Stimulated activated naive CD8-positive, alpha-beta T cell treated with anti-CD3 and anti-CD28 coated beads, Interleukin-15, Interleukin-2, amounts not matched to agents 100 ng/mL and 50 ng/mL, for 24 hours (primary cell): ENCODE data around the gene GLRB.

Experiments used
- H3K27ac Mint-ChIP-seq: one replicate; pipeline ENCODE4 v1.8.0; 2021; ENCODE audit warnings: mild to moderate bottlenecking, mixed read lengths
- H3K27me3 Mint-ChIP-seq: one replicate; pipeline ENCODE4 v1.8.0; 2021; ENCODE audit warnings: mixed read lengths
- H3K36me3 Mint-ChIP-seq: one replicate; pipeline ENCODE4 v1.8.0; 2021; ENCODE audit warnings: low read depth, mixed read lengths
- H3K4me1 Mint-ChIP-seq: one replicate; pipeline ENCODE4 v1.8.0; 2021; ENCODE audit warnings: low read depth, mixed read lengths
- H3K4me3 Mint-ChIP-seq: one replicate; pipeline ENCODE4 v1.8.0; 2021; ENCODE audit warnings: mild to moderate bottlenecking, mixed read lengths
- H3K9me3 Mint-ChIP-seq: one replicate; pipeline ENCODE4 v1.8.0; 2021; ENCODE audit warnings: mixed read lengths

The GLRB gene

GRCh38 chr4:157184300-157184699, 108.3 kb downstream of the GLRB start:
- no peak overlapping the region for H3K4me3 Mint-ChIP-seq
- no peaks in the 10 kb centered on the region for H3K27me3 Mint-ChIP-seq
- peaks cover 6% of the 10 kb centered on the region for H3K9me3 Mint-ChIP-seq
- no peaks in the 10 kb centered on the region for H3K4me1 Mint-ChIP-seq
- H3K27ac Mint-ChIP-seq: no peak overlapping the region
- H3K36me3 Mint-ChIP-seq: no peaks in the 10 kb centered on the region

- no peak overlapping the region for H3K27ac Mint-ChIP-seq
- no peaks in the 10 kb centered on the region for H3K27me3 Mint-ChIP-seq
- peaks cover 13% of the 10 kb centered on the region for H3K9me3 Mint-ChIP-seq
- H3K4me3 Mint-ChIP-seq: no peak overlapping the region
- no peaks in the 10 kb centered on the region for H3K36me3 Mint-ChIP-seq
- no peaks in the 10 kb centered on the region for H3K4me1 Mint-ChIP-seq
Measured at GRCh38 chr4:157185363-157185762, 109.4 kb downstream of the GLRB start.

GRCh38 chr4:157195374-157195773, 119.4 kb downstream of the GLRB start:
- H3K27ac Mint-ChIP-seq: no peak overlapping the region
- no peaks in the 10 kb centered on the region for H3K4me1 Mint-ChIP-seq
- no peak overlapping the region for H3K4me3 Mint-ChIP-seq
- no peaks in the 10 kb centered on the region for H3K9me3 Mint-ChIP-seq
- H3K27me3 Mint-ChIP-seq: no peaks in the 10 kb centered on the region
- H3K36me3 Mint-ChIP-seq: no peaks in the 10 kb centered on the region

GRCh38 chr4:157196046-157196445, 120.1 kb downstream of the GLRB start:
- H3K4me3 Mint-ChIP-seq: no peak overlapping the region
- no peaks in the 10 kb centered on the region for H3K9me3 Mint-ChIP-seq
- H3K36me3 Mint-ChIP-seq: no peaks in the 10 kb centered on the region
- no peak overlapping the region for H3K27ac Mint-ChIP-seq
- H3K27me3 Mint-ChIP-seq: no peaks in the 10 kb centered on the region
- no peaks in the 10 kb centered on the region for H3K4me1 Mint-ChIP-seq

GRCh38 chr4:157204634-157205244, 128.8 kb downstream of the GLRB start:
- no peaks in the 10 kb centered on the region for H3K27me3 Mint-ChIP-seq
- H3K36me3 Mint-ChIP-seq: no peaks in the 10 kb centered on the region
- no peak overlapping the region for H3K27ac Mint-ChIP-seq
- no peak overlapping the region for H3K4me3 Mint-ChIP-seq
- H3K4me1 Mint-ChIP-seq: no peaks in the 10 kb centered on the region
- no peaks in the 10 kb centered on the region for H3K9me3 Mint-ChIP-seq

- no peaks in the 10 kb centered on the region for H3K4me1 Mint-ChIP-seq
- H3K27ac Mint-ChIP-seq: no peak overlapping the region
- peaks cover 30% of the 10 kb centered on the region for H3K27me3 Mint-ChIP-seq
- H3K36me3 Mint-ChIP-seq: no peaks in the 10 kb centered on the region
- H3K9me3 Mint-ChIP-seq: no peaks in the 10 kb centered on the region
- no peak overlapping the region for H3K4me3 Mint-ChIP-seq
Measured at GRCh38 chr4:157217708-157218107, 141.8 kb downstream of the GLRB start.

- no peaks in the 10 kb centered on the region for H3K36me3 Mint-ChIP-seq
- no peaks in the 10 kb centered on the region for H3K4me1 Mint-ChIP-seq
- H3K27me3 Mint-ChIP-seq: peaks cover 38% of the 10 kb centered on the region
- no peak overlapping the region for H3K4me3 Mint-ChIP-seq
- no peaks in the 10 kb centered on the region for H3K9me3 Mint-ChIP-seq
- no peak overlapping the region for H3K27ac Mint-ChIP-seq
Measured at GRCh38 chr4:157219711-157220370, 143.9 kb downstream of the GLRB start.

- Mint-ChIP-seq H3K4me1 (no peaks in the 10 kb centered on the region), H3K36me3 (no peaks in the 10 kb centered on the region), H3K27ac (no peak within 1 kb of the TSS), H3K9me3 (no peaks in the 10 kb centered on the region), H3K4me3 (no peak within 1 kb of the TSS), H3K27me3 (peaks cover 38% of the 10 kb centered on the region)
Measured at GRCh38 chr4:157220371-157220881, 144.5 kb downstream of the GLRB start, which contains the start of gene GRIA2. GRIA2 (plus strand) TSS chr4:157220728; CDS start chr4:157221043, 315 bp downstream.

GRCh38 chr4:157221426-157221894, 145.5 kb downstream of the GLRB start:
- Mint-ChIP-seq H3K36me3 (no peaks in the 10 kb centered on the region), H3K4me1 (no peaks in the 10 kb centered on the region), H3K27ac (no peak overlapping the region), H3K27me3 (peaks cover 38% of the 10 kb centered on the region), H3K9me3 (no peaks in the 10 kb centered on the region), H3K4me3 (no peak overlapping the region)
